Natural killer cell (primary cell): Measurements from ENCODE around the gene DOCK1. TPM values are rescaled to one million over a fixed set of nuclear protein-coding genes. Genes with fewer than 3 reads are reported as not detected.

Source experiments
- ATAC-seq, 3 donors: fragments of 150-1000 bp in 2 of 3; fragments of 200-7000 bp in 1 of 3; cut with Tn5 transposase; 1 replicate in 1 of 3; 2 replicates in 2 of 3; pipeline ENCODE4 v1.10.0; 2021; ENCODE audit warnings: mild to moderate bottlenecking in 2 of 3, moderate library complexity in 2 of 3
- DNase-seq, 2 donors: peaks; one replicate each; pipeline versions ENCODE4 v3.0.0 to v3.0.0-alpha.2; 2013 to 2021; ENCODE audit warnings: mixed read lengths in 1 of 2
- H3K27ac ChIP-seq: one replicate; pipeline ENCODE4 v1.5.1; 2013; ENCODE audit warnings: mild to moderate bottlenecking, low read length
- H3K27me3 ChIP-seq: one replicate; pipeline ENCODE4 v1.6.1; 2013; ENCODE audit warnings: low read length; ENCODE audit not compliant: control insufficient read depth, insufficient read depth
- H3K36me3 ChIP-seq: one replicate; pipeline ENCODE4 v1.6.1; 2013; ENCODE audit warnings: low read length; ENCODE audit not compliant: control insufficient read depth, insufficient read depth
- H3K4me1 ChIP-seq: one replicate; pipeline ENCODE4 v1.6.1; 2013; ENCODE audit warnings: low read length; ENCODE audit not compliant: control insufficient read depth, insufficient read depth
- H3K4me3 ChIP-seq: one replicate; pipeline ENCODE4 v1.5.1; 2013; ENCODE audit warnings: low read length
- H3K9me3 ChIP-seq: one replicate; pipeline ENCODE4 v1.6.1; 2013; ENCODE audit warnings: low read length; ENCODE audit not compliant: control insufficient read depth, insufficient read depth
- H3K27ac Mint-ChIP-seq, 2 donors: one replicate each; pipeline ENCODE4 v1.8.0; 2022; ENCODE audit warnings: mild to moderate bottlenecking in 2 of 2, mixed read lengths in 2 of 2, moderate library complexity in 1 of 2
- H3K27me3 Mint-ChIP-seq, 2 donors: one replicate each; pipeline ENCODE4 v1.8.0; 2022; ENCODE audit warnings: low read depth in 2 of 2, mixed read lengths in 2 of 2
- H3K36me3 Mint-ChIP-seq: one replicate; pipeline ENCODE4 v1.8.0; 2022; ENCODE audit warnings: mixed read lengths
- H3K4me1 Mint-ChIP-seq, 2 donors: one replicate each; pipeline ENCODE4 v1.8.0; 2022; ENCODE audit warnings: mixed read lengths in 2 of 2
- H3K4me3 Mint-ChIP-seq: one replicate; pipeline ENCODE4 v1.8.0; 2022; ENCODE audit warnings: mild to moderate bottlenecking, moderate library complexity, mixed read lengths
- H3K9me3 Mint-ChIP-seq, 2 donors: one replicate each; pipeline ENCODE4 v1.8.0; 2022; ENCODE audit warnings: mixed read lengths in 2 of 2
- CTCF ChIP-seq: fragments of 200-600 bp; IDR thresholded peaks from one replicate; pipeline ENCODE4 v1.8.0; 2022; ENCODE audit warnings: antibody characterized with exemption
- WGBS: methylation state at CpG from one replicate; pipeline ENCODE4 v1.1.7; 2013; ENCODE audit warnings: missing lambda C conversion rate; ENCODE audit not compliant: insufficient coverage; 5-methylcytosine and 5-hydroxymethylcytosine counted together
- intact Hi-C: fragments of 100-400 bp; cut with micrococcal nuclease; formaldehyde crosslinking; loops from one replicate; pipeline ENCODE4 v1.14.2; 2022
- total RNA-seq, 4 donors: library from RNA; stranded (reverse); fragments of 120-200 nt in 1 of 4; gene quantifications; one replicate each; pipeline versions ENCODE4 v1.2.3 to v1.2.4, GENCODE V29; 2013 to 2022

Gene DOCK1
- total RNA-seq, 3 donors from 2014 or later (not counting 1 experiment from before 2014, with no cell fraction given) = 0.07 to 0.12 (median 0.08) TPM

GRCh38 chr10:127218658-127219057 lies 313.4 kb downstream of the DOCK1 start:
- Histone ChIP-seq H3K27me3 (no peaks in the 10 kb centered on the region), H3K4me1 (no peaks in the 10 kb centered on the region), H3K4me3 (no peak overlapping the region), H3K36me3 (no peaks in the 10 kb centered on the region), H3K9me3 (no peaks in the 10 kb centered on the region), H3K27ac (no peak overlapping the region)
- ATAC-seq = no peak
- Mint-ChIP-seq H3K4me1 (no peaks in the 10 kb centered on the region), H3K27me3 (peaks cover 15 to 52% of the 10 kb centered on the region in 2 donors), H3K27ac (no peak overlapping the region), H3K9me3 (no peaks in the 10 kb centered on the region), H3K36me3 (no peaks in the 10 kb centered on the region), H3K4me3 (no peak overlapping the region)
- TF ChIP-seq CTCF = no peak
- intact Hi-C loops = no loop called here
- no peak for DNase-seq
- WGBS = 95% methylated on average over 3 of the region's 3 CpGs

DNA sequence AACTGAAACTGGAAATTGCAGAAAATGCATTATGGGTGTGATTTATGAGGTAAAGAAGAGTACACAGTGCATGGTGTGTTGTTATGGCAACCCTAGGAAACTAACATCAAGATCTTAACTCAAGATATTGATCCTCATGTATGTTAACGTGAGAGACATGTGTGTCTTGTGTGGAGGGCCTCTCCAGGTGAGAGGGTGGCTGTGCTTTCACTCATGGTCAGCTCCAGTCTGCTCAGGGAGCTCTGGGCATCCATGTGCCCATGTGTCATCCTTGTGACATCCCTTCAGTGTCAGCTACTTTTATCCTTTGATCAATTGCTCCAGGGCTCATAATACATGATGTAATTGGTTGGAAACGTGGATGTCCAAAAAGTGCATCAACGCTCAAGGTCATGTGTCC lies 316.1 kb downstream of the DOCK1 start:
- 66% methylated on average over 3 of the region's 3 CpGs for WGBS
- Histone ChIP-seq H3K4me3 (no peak overlapping the region), H3K27me3 (no peaks in the 10 kb centered on the region), H3K27ac (no peak overlapping the region), H3K9me3 (no peaks in the 10 kb centered on the region), H3K36me3 (no peaks in the 10 kb centered on the region), H3K4me1 (no peaks in the 10 kb centered on the region)
- Mint-ChIP-seq H3K4me3 (no peak overlapping the region), H3K27me3 (peaks cover 9 to 30% of the 10 kb centered on the region in 2 donors), H3K36me3 (no peaks in the 10 kb centered on the region), H3K4me1 (no peaks in the 10 kb centered on the region), H3K27ac (no peak overlapping the region), H3K9me3 (no peaks in the 10 kb centered on the region)
- intact Hi-C loops = no loop called here
- ATAC-seq (no peak), DNase-seq (no peak)
- TF ChIP-seq CTCF = no peak

DNA sequence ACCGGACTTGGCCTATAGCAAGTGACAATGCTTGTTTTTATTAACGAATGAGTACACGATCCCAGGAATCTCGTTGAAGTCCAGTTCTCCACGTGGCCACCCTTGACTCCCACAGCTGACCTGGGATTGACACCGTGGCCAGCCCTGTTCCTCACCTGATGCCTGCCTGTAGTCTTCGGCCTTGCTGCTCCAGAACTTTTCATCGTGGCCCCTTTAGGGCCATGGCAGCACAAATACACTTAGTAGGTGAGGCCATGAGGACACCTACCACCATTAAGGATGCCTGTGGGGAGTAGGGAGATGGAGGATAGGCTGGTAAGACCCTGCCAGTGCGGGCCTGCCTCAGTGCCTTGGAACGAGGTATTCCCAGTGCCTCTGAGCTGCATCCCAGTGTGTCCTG lies 321.8 kb downstream of the DOCK1 start:
- H3K4me1 Mint-ChIP-seq = no peaks in the 10 kb centered on the region
- no peak overlapping the region for H3K4me3 Mint-ChIP-seq
- H3K36me3 ChIP-seq = no peaks in the 10 kb centered on the region
- ATAC-seq (no peak), DNase-seq (no peak)
- no peaks in the 10 kb centered on the region for H3K27me3 ChIP-seq
- no peaks in the 10 kb centered on the region for H3K36me3 Mint-ChIP-seq
- TF ChIP-seq CTCF = no peak
- no peaks in the 10 kb centered on the region for H3K4me1 ChIP-seq
- H3K27ac ChIP-seq = no peak overlapping the region
- H3K27ac Mint-ChIP-seq = no peak overlapping the region
- H3K9me3 ChIP-seq = no peaks in the 10 kb centered on the region
- H3K4me3 ChIP-seq = no peak overlapping the region
- peaks cover 7 to 45% of the 10 kb centered on the region in 2 donors for H3K27me3 Mint-ChIP-seq
- 88% methylated on average over 10 of the region's 10 CpGs for WGBS
- H3K9me3 Mint-ChIP-seq = no peaks in the 10 kb centered on the region
- intact Hi-C loops = no loop called here

GRCh38 chr10:127227663-127228062 lies 322.4 kb downstream of the DOCK1 start:
- TF ChIP-seq CTCF = no peak
- 95% methylated on average over 1 of the region's 1 CpG for WGBS
- H3K36me3 Mint-ChIP-seq = no peaks in the 10 kb centered on the region
- intact Hi-C loops = no loop called here
- Histone ChIP-seq H3K27me3 (no peaks in the 10 kb centered on the region), H3K27ac (no peak overlapping the region), H3K9me3 (no peaks in the 10 kb centered on the region), H3K4me3 (no peak overlapping the region), H3K4me1 (no peaks in the 10 kb centered on the region), H3K36me3 (no peaks in the 10 kb centered on the region)
- H3K9me3 Mint-ChIP-seq = no peaks in the 10 kb centered on the region
- peaks cover 7 to 41% of the 10 kb centered on the region in 2 donors for H3K27me3 Mint-ChIP-seq
- no peak overlapping the region for H3K4me3 Mint-ChIP-seq
- ATAC-seq = no peak
- H3K27ac Mint-ChIP-seq = no peak overlapping the region
- DNase-seq = no peak
- no peaks in the 10 kb centered on the region for H3K4me1 Mint-ChIP-seq
